Measurements from ENCODE around the gene C17orf100. TPM values are rescaled to one million over a fixed set of nuclear protein-coding genes. Genes with fewer than 3 reads are reported as not detected.

Gene C17orf100
- total and polyA plus RNA-seq, 2 donors: 1.2 to 3.0 TPM

DNA sequence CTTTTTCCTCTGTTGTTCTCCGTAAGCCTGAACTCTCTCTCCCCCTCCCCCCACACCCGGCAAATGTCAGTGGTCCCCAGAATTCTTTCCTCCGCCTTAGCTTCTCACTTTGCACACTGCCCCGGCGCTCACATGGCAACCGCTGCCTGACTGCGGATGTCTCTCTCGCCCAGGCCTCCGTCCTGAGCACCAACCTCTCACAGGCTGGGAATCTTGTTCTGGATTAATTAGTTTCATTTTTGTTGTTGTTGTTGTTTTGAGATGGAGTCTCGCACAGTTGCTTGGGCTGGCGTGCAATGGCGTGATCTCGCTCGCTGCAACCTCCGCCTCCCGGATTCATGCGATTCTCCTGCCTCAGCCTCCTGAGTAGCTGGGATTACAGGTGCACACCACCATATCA, 16.7 kb downstream of the C17orf100 start:
- Histone ChIP-seq H3K27ac (ENCODE audit: low read depth) (no peak overlapping the region), H3K4me1 (ENCODE audit: insufficient read depth) (no peaks in the 10 kb centered on the region), H3K4me3 (ENCODE audit: low read depth, low read length) (no peak overlapping the region), H3K36me3 (ENCODE audit: insufficient read depth) (no peaks in the 10 kb centered on the region)
- DNase-seq (ENCODE audit: extremely low spot score): no peak
- 78% methylated on average over 17 of the region's 17 CpGs for WGBS

DNA sequence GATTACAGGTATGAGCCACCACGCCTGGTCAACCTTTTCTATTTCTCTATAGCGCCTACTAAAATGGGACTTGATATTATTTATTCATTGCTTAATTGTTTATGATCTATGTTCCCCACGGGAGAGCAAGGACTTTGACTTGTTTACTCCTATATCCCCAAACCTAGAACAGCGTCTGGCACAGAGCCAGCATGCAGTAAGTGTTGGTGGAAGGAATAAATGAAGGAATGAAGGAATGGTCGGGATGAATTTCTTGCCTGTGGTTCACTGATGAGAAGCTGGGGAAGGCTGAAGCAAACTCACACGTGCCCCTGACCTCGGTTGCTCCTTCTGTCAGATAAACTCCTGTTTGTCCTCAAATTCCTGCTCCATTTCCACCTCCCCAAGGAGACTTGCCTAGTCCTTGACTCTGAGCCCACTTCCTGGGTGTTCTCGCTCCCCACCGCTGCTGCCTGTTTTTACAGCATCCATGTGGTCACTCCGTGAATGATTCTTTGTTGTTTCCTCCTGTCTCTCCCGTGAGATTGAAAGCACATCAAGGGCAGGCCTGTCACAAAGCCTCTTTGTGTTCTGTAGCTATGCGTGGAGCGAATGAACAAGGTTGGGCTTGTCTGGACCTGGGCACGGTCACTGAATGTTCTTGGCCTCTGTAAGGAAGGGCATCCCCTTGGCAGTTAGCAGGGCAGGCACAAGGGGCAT, 17.3 kb downstream of the C17orf100 start:
- 69% methylated on average over 14 of the region's 14 CpGs for WGBS
- no peak overlapping the region for H3K4me3 ChIP-seq (ENCODE audit: low read depth, low read length)
- no peak overlapping the region for H3K27ac ChIP-seq (ENCODE audit: low read depth)
- DNase-seq (ENCODE audit: extremely low spot score): no peak
- H3K4me1 ChIP-seq (ENCODE audit: insufficient read depth): no peaks in the 10 kb centered on the region
- H3K36me3 ChIP-seq (ENCODE audit: insufficient read depth): no peaks in the 10 kb centered on the region

DNA sequence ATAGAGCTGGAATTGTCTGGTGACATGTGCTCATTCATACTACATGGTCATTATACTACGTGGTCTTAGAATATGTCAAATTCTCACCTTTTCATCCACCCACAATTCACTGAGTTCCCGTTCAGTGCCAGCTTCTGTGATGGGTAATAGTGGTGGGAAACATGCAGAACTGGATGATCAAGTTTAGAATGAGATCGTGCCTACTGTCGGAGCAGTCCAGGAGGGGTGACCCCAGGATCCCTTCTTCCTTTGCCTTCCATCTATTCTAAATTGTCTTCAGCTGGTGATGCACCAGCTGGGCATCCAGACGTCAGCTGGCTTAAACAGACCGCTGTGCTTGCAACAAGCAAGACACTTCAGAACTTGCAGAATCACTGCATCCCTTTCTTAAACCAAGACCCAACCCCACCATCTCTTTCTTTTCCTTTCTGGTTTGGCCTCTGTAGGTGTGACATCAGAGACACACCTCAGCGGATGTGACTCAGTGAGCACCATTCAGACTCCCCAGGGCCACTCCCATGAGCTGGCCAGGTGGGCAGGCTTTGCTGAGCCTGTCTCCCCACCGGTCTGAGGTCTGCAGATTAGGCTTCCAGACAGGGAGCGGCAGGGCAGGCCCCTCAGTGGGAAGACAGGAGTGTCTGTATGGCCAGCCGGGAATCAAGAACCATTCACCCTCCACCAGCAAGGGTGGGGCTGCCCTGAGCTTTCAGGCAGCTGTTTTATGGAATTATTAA, 18.1 kb downstream of the C17orf100 start:
- 75% methylated on average over 10 of the region's 10 CpGs for WGBS
- H3K27ac ChIP-seq (ENCODE audit: low read depth): no peak overlapping the region
- H3K4me3 ChIP-seq (ENCODE audit: low read depth, low read length): no peak overlapping the region
- no peaks in the 10 kb centered on the region for H3K36me3 ChIP-seq (ENCODE audit: insufficient read depth)
- no peaks in the 10 kb centered on the region for H3K4me1 ChIP-seq (ENCODE audit: insufficient read depth)
- no peak for DNase-seq (ENCODE audit: extremely low spot score)

DNA sequence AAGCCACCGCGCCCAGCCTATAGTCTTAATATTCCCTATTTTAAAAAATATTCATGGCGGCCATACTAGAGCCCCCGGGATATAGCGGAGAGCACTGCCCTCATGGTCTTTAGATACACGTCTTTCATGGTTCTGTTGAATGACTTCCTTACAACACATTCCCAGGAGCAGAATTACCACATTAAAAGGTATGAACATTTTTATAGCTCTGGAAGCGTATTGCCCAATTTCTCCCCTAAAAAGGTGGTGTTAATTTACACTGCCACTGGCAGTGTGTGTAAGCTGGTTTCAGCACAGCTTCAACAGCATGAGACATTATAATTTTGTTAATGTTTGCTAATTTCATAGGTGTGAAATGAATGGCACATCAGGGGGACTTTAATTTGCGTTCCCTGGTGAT, 19.0 kb downstream of the C17orf100 start:
- Histone ChIP-seq H3K36me3 (ENCODE audit: insufficient read depth) (no peaks in the 10 kb centered on the region), H3K4me3 (ENCODE audit: low read depth, low read length) (no peak overlapping the region), H3K27ac (ENCODE audit: low read depth) (no peak overlapping the region), H3K4me1 (ENCODE audit: insufficient read depth) (no peaks in the 10 kb centered on the region)
- DNase-seq (ENCODE audit: extremely low spot score): no peak
- WGBS: 90% methylated on average over 8 of the region's 8 CpGs

DNA sequence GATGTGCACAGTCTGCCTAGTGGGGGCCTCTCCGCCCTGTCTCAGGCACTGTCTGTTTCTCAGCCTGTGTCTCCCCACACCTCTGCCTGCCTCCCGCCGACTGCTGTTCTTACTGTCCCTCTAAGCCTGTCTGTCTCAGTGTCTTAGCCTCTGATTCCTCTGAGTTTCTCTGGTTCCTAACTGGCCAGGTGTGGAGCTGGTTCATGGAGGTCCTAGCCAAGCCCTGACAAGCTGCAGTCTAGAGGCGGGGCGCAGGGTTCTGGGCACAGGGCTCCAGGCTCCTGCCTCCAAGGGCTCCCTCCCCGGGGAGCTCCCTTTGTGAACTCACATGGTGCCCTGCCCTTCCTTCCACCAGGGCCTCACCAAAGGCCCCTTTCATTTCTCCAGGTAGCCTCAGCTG, 19.4 kb downstream of the C17orf100 start:
- Histone ChIP-seq H3K27ac (ENCODE audit: low read depth) (no peak overlapping the region), H3K4me3 (ENCODE audit: low read depth, low read length) (no peak overlapping the region), H3K4me1 (ENCODE audit: insufficient read depth) (no peaks in the 10 kb centered on the region), H3K36me3 (ENCODE audit: insufficient read depth) (no peaks in the 10 kb centered on the region)
- WGBS: 81% methylated on average over 6 of the region's 6 CpGs
- DNase-seq (ENCODE audit: extremely low spot score): no peak

DNA sequence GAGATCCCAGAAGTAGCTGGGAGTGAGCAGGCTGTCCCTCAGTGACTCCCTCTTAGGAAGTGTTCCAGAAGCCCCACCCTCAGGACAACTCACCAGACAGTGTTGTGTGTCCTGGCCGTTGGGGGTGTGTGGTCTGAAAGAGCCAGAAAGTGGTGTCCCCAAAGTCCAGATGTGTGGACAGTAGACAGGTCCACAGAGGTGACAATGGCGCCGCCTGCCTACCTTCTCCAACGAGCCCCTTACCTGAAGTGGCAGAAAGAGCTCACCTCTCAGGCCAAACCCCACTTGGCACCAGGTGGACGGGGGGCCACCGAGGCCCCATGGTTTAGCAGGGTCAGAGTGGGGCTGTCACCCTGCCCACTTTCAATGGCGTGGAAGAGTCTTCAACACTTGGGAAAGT, 19.9 kb downstream of the C17orf100 start:
- H3K4me1 ChIP-seq (ENCODE audit: insufficient read depth): no peaks in the 10 kb centered on the region
- no peak overlapping the region for H3K27ac ChIP-seq (ENCODE audit: low read depth)
- DNase-seq (ENCODE audit: extremely low spot score): no peak
- no peak overlapping the region for H3K4me3 ChIP-seq (ENCODE audit: low read depth, low read length)
- 80% methylated on average over 7 of the region's 7 CpGs for WGBS
- no peaks in the 10 kb centered on the region for H3K36me3 ChIP-seq (ENCODE audit: insufficient read depth)

DNA sequence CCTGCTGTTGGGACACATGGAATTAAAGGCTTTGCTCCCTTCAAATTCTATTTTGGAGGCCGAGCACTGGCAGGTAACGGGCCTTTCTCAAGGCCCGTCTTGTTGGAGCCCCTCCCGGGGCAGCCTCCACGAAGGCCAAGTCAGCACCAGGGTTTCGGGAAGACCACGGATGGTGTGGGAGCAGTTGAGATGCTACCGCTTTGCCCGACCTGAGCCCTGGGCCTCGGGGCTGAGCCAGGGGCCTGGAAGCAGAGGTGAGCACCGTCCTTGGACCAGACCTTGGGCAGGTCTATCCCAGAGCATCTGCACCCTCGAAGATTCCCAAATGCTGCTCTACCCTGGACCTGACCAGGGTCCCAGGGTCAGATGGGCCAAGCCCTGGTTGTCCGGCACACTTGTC, 23.0 kb downstream of the C17orf100 start:
- no peak for DNase-seq (ENCODE audit: extremely low spot score)
- WGBS: 93% methylated on average over 13 of the region's 13 CpGs

DNA sequence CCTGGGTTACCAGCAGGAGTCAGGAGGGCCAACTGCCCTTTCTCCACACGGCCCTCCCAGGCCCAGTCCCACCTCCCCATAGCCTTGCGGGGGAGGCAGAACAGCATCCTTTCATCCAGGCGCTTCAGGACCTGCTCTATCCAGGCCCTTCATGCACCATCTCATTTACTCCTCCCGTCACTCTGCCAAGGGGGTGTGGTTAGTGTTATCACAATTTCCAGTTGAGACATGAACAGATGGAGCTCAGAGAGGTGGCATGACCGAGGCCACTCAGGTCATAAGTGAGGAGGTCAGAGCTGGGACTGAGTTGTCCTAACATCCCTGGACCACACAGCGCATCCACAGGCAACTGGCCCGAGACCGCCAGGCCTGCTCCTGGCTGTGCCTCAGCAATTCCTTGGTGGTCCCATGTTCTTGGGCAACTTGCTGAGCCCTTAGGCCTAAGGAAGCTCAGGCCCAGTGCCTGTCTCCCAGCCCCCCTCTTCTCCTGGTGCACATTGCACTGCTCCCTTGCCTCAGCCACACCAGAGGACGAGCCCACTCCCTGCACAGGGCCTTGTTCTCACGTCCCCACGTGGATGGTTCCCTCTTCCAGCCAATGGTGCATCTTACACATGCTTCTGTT, 23.8 kb downstream of the C17orf100 start:
- Histone ChIP-seq H3K27ac (ENCODE audit: low read depth) (no peak overlapping the region), H3K36me3 (ENCODE audit: insufficient read depth) (no peaks in the 10 kb centered on the region), H3K4me3 (ENCODE audit: low read depth, low read length) (no peak overlapping the region), H3K4me1 (ENCODE audit: insufficient read depth) (no peaks in the 10 kb centered on the region)
- DNase-seq (ENCODE audit: extremely low spot score): no peak
- WGBS: 69% methylated on average over 11 of the region's 11 CpGs

More for the DNA sequence above, 23.0 kb downstream of the C17orf100 start:
- Histone ChIP-seq H3K27ac (ENCODE audit: low read depth) (no peak overlapping the region), H3K36me3 (ENCODE audit: insufficient read depth) (no peaks in the 10 kb centered on the region), H3K4me1 (ENCODE audit: insufficient read depth) (no peaks in the 10 kb centered on the region), H3K4me3 (ENCODE audit: low read depth, low read length) (no peak overlapping the region)

DNA sequence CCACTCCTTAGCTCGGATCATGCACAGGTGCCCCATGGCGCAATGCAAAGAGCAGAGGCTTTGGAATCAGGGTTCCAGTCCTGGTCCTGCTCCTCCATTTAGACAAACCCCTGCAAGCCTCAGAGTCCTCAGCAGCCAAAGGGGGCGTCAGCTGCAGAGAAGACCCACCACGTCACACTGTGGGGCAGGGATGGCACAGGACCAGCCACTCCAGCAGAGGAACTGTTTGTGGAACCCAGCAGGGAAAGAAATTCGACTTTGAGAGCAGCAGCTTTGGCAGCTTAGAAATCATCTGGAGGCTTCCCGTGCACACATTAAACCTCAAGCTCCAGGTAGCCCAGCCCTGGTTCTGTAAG, 25.2 kb downstream of the C17orf100 start:
- 65% methylated on average over 6 of the region's 6 CpGs for WGBS
- no peak for DNase-seq (ENCODE audit: extremely low spot score)
- H3K27ac ChIP-seq (ENCODE audit: low read depth): no peak overlapping the region
- no peaks in the 10 kb centered on the region for H3K4me1 ChIP-seq (ENCODE audit: insufficient read depth)
- H3K4me3 ChIP-seq (ENCODE audit: low read depth, low read length): no peak overlapping the region
- no peaks in the 10 kb centered on the region for H3K36me3 ChIP-seq (ENCODE audit: insufficient read depth)

DNA sequence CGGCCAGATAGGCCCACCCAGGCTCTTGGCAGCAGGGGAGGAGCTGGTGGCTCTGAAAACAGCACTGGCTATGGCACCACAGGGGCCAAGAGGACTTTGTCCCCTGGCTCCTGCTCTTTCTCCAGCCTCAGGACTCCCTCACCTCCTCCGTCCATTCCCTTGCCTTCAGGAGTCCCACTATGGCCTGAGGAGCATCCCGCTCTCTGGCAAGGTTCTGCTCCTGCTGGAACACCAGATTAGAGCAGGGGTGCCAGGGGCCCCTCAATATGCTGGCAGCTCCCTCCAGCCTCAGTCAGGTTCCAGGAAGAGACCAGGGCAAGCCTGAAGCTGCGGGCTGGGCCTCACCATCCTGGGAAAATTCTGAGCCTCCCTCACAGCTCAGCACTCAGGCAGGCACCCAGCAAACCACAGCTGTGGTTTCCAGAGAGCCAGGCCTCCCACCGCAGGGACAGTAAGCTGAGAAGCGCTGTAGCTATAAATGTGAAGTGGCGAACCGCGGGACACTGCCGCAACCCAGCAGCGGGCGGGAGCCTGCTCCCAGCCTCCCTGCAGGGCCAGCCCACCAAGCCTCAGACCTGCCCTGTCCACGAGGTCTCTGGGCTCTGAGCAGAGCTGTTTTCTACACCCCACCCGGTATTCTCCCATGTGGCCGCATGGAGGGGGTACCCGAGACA, 25.7 kb downstream of the C17orf100 start:
- Histone ChIP-seq H3K27ac (ENCODE audit: low read depth) (no peak overlapping the region), H3K4me1 (ENCODE audit: insufficient read depth) (no peaks in the 10 kb centered on the region), H3K4me3 (ENCODE audit: low read depth, low read length) (no peak overlapping the region), H3K36me3 (ENCODE audit: insufficient read depth) (no peaks in the 10 kb centered on the region)
- WGBS: 36% methylated on average over 16 of the region's 16 CpGs
- no peak for DNase-seq (ENCODE audit: extremely low spot score)

DNA sequence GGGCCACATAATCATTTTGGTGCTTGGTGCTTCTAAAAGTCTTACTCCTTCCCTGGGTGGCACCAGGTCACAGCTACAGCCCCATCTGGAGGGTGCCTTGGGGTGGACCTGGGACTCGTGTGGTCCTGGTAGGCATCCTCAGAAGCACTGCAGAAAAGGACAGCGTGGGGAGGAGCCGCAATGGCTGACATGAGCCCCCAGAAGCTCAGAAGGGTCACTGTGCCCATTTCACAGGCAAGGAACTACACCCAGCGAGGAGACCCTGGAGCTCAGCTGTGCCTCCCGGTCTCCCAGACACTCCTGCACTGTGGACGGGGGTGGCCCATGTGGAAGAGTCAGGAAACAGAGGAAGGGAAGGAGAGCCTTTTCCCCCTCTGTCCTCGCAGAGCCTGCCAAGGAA, 26.4 kb downstream of the C17orf100 start:
- DNase-seq (ENCODE audit: extremely low spot score): no peak
- H3K4me3 ChIP-seq (ENCODE audit: low read depth, low read length): no peak overlapping the region
- no peaks in the 10 kb centered on the region for H3K4me1 ChIP-seq (ENCODE audit: insufficient read depth)
- H3K36me3 ChIP-seq (ENCODE audit: insufficient read depth): no peaks in the 10 kb centered on the region
- 71% methylated on average over 7 of the region's 7 CpGs for WGBS
- no peak overlapping the region for H3K27ac ChIP-seq (ENCODE audit: low read depth)

DNA sequence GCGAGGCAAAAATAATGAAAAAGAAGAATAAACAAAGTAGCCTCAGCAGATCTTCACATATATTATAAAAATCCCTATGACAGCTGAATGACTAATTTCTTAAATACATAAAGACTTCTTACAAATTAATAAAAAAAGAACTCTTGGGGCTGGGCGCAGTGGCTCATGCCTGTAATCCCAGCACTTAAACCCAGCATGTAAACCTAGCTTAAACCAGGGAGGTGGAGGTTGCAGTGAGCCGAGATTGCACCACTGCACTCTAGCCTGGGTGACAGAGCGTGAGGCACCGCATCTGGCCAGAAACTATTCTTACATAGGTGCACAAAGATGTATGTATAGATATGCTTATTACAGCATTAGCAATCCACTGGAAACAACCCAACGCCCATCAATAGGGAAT, 27.7 kb downstream of the C17orf100 start:
- Histone ChIP-seq H3K36me3 (ENCODE audit: insufficient read depth) (no peaks in the 10 kb centered on the region), H3K4me1 (ENCODE audit: insufficient read depth) (no peaks in the 10 kb centered on the region), H3K4me3 (ENCODE audit: low read depth, low read length) (no peak overlapping the region), H3K27ac (ENCODE audit: low read depth) (no peak overlapping the region)
- DNase-seq (ENCODE audit: extremely low spot score): no peak
- 72% methylated on average over 6 of the region's 6 CpGs for WGBS

DNA sequence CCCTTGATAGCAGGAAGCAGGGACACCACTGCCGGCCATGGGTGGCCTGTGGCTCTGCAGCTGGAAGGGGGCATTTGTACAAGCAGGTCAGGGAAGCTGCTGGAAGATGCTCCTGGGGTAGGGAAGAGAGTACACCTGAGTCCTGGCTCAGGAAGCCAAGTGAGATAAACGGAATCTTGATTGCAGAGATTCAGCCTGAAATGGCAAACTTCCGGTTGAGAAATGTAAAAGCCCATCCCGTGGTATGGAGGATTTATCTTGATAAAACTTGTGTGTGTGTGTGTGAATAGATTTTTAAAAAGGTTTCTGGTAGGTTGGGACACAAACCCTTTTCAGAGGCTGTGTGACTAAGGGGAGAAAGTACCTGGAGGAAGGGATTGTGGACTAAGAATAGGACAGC, 29.6 kb downstream of the C17orf100 start:
- no peaks in the 10 kb centered on the region for H3K4me1 ChIP-seq (ENCODE audit: insufficient read depth)
- no peak for DNase-seq (ENCODE audit: extremely low spot score)
- 60% methylated on average over 4 of the region's 4 CpGs for WGBS
- no peak overlapping the region for H3K4me3 ChIP-seq (ENCODE audit: low read depth, low read length)
- no peak overlapping the region for H3K27ac ChIP-seq (ENCODE audit: low read depth)
- H3K36me3 ChIP-seq (ENCODE audit: insufficient read depth): no peaks in the 10 kb centered on the region

DNA sequence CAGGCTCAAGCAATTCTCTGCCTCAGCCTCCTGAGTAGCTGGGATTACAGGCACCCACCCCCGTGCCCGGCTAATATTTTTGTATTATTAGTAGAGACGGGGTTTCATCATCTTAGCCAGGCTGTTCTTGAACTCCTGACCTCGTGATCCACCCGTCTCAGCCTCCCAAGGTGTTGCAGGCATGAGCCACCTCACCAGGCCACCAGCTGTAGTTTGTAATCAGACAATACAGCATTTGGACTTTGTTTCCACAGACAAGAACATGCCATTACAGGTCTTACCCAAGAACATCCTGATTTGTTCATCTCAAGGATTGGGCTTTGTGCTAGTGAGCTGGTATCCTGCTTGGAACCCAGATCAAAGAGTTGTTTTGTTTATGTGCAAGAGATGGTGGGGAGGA, 30.1 kb downstream of the C17orf100 start:
- H3K27ac ChIP-seq (ENCODE audit: low read depth): no peak overlapping the region
- H3K4me1 ChIP-seq (ENCODE audit: insufficient read depth): no peaks in the 10 kb centered on the region
- H3K36me3 ChIP-seq (ENCODE audit: insufficient read depth): no peaks in the 10 kb centered on the region
- no peak for DNase-seq (ENCODE audit: extremely low spot score)
- WGBS: 64% methylated on average over 5 of the region's 5 CpGs
- H3K4me3 ChIP-seq (ENCODE audit: low read depth, low read length): no peak overlapping the region

Measured in urinary bladder (tissue), 4 donors.